Testis (tissue), 3 donors: ENCODE data around the gene MRPL43. TPM values are rescaled to one million over a fixed set of nuclear protein-coding genes. Genes with fewer than 3 reads are reported as not detected.

Source experiments
- DNase-seq: peaks from one replicate; pipeline ENCODE4 v3.0.0-alpha.2; 2019
- H3K27ac ChIP-seq, 2 donors: fragments of 200-600 bp; sonication (generic); one replicate each; pipeline ENCODE4 v1.5.1; 2019
- H3K27me3 ChIP-seq: fragments of 200-600 bp; sonication (generic); one replicate; pipeline ENCODE4 v1.5.1; 2019
- H3K36me3 ChIP-seq: fragments of 200-600 bp; sonication (generic); one replicate; pipeline ENCODE4 v1.5.1; 2017; ENCODE audit warnings: low read depth; ENCODE audit errors: missing control alignments
- H3K4me1 ChIP-seq: fragments of 200-600 bp; sonication (generic); one replicate; pipeline ENCODE4 v1.5.1; 2019
- H3K4me3 ChIP-seq, 2 donors: fragments of 200-600 bp; sonication (generic); one replicate each; pipeline ENCODE4 v1.5.1; 2017 to 2019
- H3K9me3 ChIP-seq: fragments of 200-600 bp; sonication (generic); one replicate; pipeline ENCODE4 v1.5.1; 2017
- POLR2A ChIP-seq: fragments of 450-650 bp; IDR thresholded peaks from one replicate; pipeline ENCODE4 v1.6.1; 2017; ENCODE audit warnings: antibody characterized with exemption, mild to moderate bottlenecking, moderate library complexity
- WGBS, 2 donors: methylation state at CpG; one replicate each; pipeline ENCODE4 v1.1.5; 2018; 5-methylcytosine and 5-hydroxymethylcytosine counted together
- intact Hi-C: fragments of 100-400 bp; cut with DNase I; formaldehyde crosslinking; loops from one replicate; pipeline ENCODE4 v1.15.1; 2023; ENCODE audit warnings: low total_unique reads
- polyA plus RNA-seq: library from polyadenylated mRNA; stranded (reverse); fragments of 350-450 nt; fragmentation: Illumina TruSeq; extraction: RNeasy Lipid Tissue Mini Kit (QIAGEN cat#74804); gene quantifications from one replicate; pipeline ENCODE4 v1.2.3, GENCODE V29; 2014; ENCODE audit warnings: low read depth, low replicate concordance; ENCODE audit not compliant: insufficient read depth
- total RNA-seq, 2 donors: library from RNA; depleted of rRNA; stranded (reverse); fragments of >200 nt; gene quantifications; one replicate each; pipeline ENCODE4 v1.2.3, GENCODE V29; 2016
- TF ChIP-seq, protein P1 (sequence below), 3 experiments: fragments of 450-650 bp in 2 of 3; fragments of 200-600 bp in 1 of 3; sonication (generic) in 1 of 3; IDR thresholded peaks; one replicate each; pipeline ENCODE4 v1.5.1; 2016 to 2019; ENCODE audit warnings: antibody characterized with exemption in 3 of 3, mild to moderate bottlenecking in 2 of 3, moderate library complexity in 1 of 3

MRPL43 gene
- total and polyA plus RNA-seq, 3 donors from 2014 or later: 123 to 199 (median 124) TPM

DNA sequence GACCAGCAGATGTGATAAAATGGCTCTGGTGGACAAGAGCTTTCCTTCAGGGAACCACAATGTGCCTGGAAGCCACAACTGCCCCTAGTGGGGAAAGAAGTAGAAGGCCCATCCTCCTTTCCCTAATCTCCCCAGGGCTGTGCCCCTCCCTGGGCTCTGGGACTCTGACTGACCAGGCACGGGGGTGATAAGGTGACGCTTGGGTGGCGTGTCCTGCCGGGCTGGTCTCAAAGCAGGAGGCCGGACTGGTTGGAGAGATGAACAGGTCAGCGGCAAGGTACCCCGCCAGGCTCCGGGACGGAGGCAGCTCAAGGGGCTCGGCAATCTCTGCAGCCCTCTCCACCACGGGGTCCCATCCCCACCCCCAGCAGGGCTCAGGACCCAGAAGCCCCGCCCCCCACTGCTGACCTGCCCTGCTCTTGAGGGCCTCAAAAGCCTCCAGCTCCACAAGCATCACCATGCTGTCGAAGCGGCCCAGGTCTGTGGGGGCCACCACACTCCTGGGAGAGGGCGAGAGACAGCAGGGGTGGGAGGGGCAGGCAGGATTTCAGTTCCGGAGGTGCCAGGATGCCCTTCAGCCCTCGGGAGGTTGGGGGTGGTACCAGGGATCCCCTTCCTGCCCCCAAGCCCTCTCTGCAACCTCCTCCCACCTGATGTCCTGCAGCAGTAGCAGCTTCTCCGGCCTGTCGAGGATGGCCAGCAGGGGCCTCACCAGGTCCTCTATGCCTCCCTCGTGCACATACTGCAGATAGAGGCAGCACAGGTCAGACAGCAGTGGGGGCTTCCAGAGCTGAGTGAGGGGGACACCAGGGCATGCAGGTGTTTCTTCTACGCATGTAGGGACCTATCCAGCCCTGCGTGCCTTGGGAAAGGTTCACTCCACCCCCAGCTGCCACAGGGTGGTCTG, 24.5 kb upstream of the MRPL43 start:
- no peak overlapping the region for H3K27ac ChIP-seq
- intact Hi-C loops: no loop called here
- peaks cover 21% of the 10 kb centered on the region for H3K4me1 ChIP-seq

DNA sequence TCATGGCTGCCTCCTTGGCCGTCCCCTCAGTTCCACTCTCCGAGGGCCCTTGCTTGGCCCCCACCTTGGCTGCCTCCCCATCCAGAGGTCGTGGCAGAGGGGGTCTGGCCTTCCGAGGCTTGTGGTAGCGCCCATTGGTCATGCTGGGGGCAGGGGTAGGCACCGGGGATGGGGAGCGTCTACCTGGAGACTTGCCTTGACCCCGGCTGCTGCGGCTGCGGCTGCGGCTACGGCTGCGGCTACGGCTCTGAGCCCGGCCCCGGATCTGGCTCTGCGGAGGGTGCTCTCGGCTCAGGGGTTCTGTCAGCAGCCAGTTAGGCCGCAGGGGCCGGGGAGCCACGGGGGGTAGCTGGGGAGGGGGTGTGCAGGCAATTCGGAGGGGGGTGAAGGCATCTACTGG, 23.0 kb upstream of the MRPL43 start:
- no peak overlapping the region for H3K27ac ChIP-seq
- peak overlapping the region in 1 of 2 donors; percentile 10 for H3K4me3 ChIP-seq
- DNase-seq: no peak
- no peaks in the 10 kb centered on the region for H3K9me3 ChIP-seq
- intact Hi-C loops: no loop called here
- 81 to 83% methylated on average over 6 to 22 of the region's 22 CpGs for WGBS, 2 donors
- no peak for TF ChIP-seq POLR2A
- H3K4me1 ChIP-seq: peaks cover 26% of the 10 kb centered on the region
- no peaks in the 10 kb centered on the region for H3K36me3 ChIP-seq
- H3K27me3 ChIP-seq: no peaks in the 10 kb centered on the region

More for the DNA sequence above, 24.5 kb upstream of the MRPL43 start:
- 47 to 49% methylated on average over 19 to 21 of the region's 22 CpGs for WGBS, 2 donors
- no peak for TF ChIP-seq POLR2A
- TF ChIP-seq, protein P1, sequence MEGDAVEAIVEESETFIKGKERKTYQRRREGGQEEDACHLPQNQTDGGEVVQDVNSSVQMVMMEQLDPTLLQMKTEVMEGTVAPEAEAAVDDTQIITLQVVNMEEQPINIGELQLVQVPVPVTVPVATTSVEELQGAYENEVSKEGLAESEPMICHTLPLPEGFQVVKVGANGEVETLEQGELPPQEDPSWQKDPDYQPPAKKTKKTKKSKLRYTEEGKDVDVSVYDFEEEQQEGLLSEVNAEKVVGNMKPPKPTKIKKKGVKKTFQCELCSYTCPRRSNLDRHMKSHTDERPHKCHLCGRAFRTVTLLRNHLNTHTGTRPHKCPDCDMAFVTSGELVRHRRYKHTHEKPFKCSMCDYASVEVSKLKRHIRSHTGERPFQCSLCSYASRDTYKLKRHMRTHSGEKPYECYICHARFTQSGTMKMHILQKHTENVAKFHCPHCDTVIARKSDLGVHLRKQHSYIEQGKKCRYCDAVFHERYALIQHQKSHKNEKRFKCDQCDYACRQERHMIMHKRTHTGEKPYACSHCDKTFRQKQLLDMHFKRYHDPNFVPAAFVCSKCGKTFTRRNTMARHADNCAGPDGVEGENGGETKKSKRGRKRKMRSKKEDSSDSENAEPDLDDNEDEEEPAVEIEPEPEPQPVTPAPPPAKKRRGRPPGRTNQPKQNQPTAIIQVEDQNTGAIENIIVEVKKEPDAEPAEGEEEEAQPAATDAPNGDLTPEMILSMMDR (IDR thresholded peaks at IDR 0.05): peak in 2 of 3 experiments; percentile 5 to 11
- no peak for DNase-seq
- Histone ChIP-seq H3K9me3 (no peaks in the 10 kb centered on the region), H3K4me3 (peak overlapping the region in 1 of 2 donors; percentile 10), H3K36me3 (no peaks in the 10 kb centered on the region), H3K27me3 (no peaks in the 10 kb centered on the region)

DNA sequence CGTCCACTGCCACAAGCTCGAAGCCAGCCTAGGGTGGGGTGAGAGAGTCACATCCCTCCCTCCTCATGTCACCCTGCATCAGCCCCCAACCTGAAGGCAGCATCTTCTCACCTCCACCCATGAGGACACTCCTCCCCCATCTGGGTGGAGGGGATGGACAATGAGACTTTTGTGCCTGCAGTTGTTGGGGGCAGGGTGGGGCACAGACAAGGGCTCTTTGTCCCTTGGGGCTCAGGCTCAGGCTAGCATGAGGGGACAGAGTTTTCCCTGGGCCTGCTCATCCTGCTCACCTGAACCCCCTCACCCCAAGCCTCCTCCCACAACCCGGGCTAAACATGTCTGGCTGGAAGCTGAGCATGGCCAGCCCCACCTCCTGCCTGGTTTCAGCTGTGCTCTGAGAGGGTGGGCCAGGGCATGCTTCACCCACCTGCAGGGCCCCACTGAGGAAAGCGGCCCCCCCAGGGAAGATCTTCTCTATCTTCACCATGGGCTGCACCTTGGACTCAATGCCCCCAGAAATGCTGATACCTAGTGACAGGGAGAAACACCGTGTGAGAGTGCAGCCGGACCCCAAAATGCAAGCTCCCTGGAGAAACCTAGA, 21.6 kb upstream of the MRPL43 start:
- no peaks in the 10 kb centered on the region for H3K27me3 ChIP-seq
- H3K36me3 ChIP-seq: no peaks in the 10 kb centered on the region
- TF ChIP-seq POLR2A: no peak
- TF ChIP-seq, protein P1 (IDR thresholded peaks at IDR 0.05): no peak
- WGBS, 2 donors: 73 to 97% methylated on average over 3 to 6 of the region's 6 CpGs
- no peak overlapping the region for H3K4me3 ChIP-seq
- intact Hi-C loops: no loop called here
- peak overlapping the region; percentile 39 to 50 for H3K27ac ChIP-seq
- DNase-seq: no peak
- H3K9me3 ChIP-seq: no peaks in the 10 kb centered on the region
- peaks cover 26% of the 10 kb centered on the region for H3K4me1 ChIP-seq

DNA sequence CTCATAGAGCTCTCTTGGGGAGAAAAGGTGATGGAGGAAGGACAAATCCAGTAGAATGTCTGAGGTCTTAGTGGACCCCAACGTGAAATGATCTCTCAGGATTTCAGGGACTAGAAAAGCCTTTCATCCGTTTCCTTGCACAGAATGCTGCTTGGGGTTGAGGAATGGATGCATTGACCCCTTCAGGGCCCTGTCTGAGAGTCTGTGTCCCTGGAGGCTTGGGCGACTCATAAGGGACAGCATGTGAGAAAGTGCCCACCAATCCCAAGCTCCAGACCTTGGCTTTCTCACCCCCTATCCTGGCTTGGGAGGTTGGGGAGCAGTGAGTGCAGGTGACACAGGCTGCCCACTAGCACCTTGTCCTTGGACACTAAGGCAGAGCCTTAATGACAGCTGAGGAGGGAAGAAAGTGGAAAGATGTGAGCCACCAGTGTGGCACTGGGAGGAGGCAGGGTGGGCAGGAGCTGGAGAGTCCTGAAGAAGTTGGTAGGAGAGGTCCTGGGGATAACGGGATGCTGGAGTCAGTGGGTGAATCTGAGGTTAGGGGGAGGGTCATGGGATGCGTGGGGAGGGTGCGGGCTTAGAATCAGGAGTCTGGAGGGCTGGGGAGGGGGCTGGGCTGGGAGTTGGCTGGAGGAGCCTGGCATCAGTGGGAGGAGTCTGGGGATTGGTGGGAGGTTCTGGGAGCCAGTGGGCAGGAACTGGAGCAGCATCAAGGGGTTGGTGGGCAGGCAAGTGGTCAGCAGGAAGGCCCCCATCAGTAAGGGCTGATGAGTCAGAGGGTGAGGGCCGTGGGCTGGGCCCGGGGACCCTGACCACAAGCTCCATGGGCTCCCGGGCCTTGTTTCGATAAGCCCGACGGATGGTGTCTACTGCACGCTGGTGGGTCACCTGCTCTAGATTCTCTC, 20.9 kb upstream of the MRPL43 start:
- TF ChIP-seq, protein P1 (IDR thresholded peaks at IDR 0.05): no peak
- no peak for TF ChIP-seq POLR2A
- 62 to 65% methylated on average over 6 to 13 of the region's 13 CpGs for WGBS, 2 donors
- no peak overlapping the region for H3K4me3 ChIP-seq
- H3K4me1 ChIP-seq: peaks cover 24% of the 10 kb centered on the region
- intact Hi-C loops: no loop called here
- H3K27me3 ChIP-seq: no peaks in the 10 kb centered on the region
- no peaks in the 10 kb centered on the region for H3K36me3 ChIP-seq
- peak overlapping the region; percentile 39 to 50 for H3K27ac ChIP-seq
- DNase-seq: no peak
- H3K9me3 ChIP-seq: no peaks in the 10 kb centered on the region
